ENCODE results near the gene ULK3.

The ULK3 gene

DNA sequence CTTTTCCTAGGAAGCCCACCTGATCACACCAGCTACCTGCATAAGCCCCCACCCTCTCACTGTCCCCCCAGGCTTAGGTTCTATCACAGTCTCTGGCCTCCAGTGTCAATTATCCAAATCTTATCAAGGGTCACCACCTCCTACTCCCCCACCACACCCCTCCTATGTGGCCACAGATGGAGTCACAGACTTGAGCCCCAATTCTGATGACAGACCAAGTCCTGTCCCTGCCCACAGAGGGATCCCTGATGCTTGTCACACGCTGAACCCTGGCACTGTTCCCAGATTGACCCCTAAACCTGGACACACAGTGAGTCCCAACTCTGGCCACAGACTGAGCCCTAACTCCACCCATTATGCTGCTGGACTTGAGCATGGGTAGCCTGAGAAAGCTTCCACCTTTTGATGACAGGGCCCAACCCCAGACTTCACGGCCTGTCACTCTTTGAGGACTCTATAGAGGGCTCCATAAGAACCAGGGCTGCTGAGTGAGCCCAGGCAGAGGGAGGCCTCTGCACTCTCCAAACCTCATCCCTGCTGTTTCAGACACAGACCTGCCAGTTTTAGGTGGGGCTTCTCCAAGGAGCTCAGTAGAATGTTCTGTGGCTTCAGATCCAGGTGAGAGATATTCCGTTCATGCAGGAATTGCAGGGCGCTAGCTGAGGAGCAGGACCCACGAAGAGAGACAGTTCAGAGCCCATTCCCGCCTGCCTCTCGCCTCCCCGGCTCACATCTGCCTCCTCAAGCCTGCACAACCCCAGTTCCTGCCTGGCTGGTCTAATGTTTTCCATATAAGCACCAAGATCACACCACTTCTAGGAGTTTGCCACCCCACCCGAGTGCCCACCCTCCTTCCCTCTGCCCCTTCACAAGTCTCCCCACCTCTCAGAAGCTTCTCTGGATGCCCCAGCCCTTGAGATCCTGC lies 1.8 kb downstream of the ULK3 start:
- no peak for TF ChIP-seq ZNF274 (IDR thresholded peaks at IDR 0.05; ENCODE audit: low read depth, low read length)
- no peak overlapping the region for H3K4me3 ChIP-seq (ENCODE audit: low read length)

DNA sequence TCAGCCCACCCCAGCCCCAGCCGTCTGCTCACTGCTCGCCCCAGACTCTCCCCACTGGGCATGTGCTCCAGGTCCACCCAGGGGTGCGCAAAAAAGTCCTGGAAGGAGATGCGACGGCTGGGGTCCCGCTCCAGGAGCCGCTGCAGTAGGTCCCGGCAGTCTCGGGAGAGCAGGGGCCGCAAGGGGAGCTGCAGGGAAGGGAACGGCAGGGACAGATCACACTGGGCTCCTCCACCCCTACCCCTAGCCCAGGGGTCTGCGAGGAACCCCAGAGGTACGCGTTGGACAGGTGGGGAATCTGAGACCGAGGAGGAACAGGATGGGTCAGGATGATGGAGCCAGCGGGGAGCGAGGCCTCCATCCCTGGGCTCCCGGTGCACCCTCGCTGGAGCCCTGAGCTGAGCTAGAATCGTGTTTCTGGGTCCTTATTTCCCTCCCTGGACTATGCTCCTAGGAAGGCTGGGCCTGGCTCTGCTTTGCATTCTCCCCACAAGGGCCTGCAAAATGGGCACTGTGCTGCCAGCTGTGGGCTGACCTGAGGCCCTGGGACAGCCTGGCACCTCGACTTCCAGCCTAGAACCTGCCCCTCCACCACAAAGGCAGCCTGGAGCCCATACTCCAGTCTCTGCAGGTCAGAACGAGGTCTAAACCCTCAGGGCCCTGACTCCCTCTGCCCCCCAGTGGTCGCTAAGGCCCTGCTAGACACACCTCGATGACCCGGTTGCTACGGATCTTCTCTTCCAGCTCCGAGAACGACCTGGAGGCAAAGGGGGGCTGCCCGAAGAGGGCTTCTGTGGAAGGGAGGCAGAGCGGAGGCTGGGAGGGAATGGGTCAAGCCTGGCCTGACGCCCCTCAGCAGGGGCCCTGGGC lies 3.2 kb downstream of the ULK3 start:
- TF ChIP-seq ZNF274 (IDR thresholded peaks at IDR 0.05; ENCODE audit: low read depth, low read length) = no peak
- H3K4me3 ChIP-seq (ENCODE audit: low read length) = no peak overlapping the region

DNA sequence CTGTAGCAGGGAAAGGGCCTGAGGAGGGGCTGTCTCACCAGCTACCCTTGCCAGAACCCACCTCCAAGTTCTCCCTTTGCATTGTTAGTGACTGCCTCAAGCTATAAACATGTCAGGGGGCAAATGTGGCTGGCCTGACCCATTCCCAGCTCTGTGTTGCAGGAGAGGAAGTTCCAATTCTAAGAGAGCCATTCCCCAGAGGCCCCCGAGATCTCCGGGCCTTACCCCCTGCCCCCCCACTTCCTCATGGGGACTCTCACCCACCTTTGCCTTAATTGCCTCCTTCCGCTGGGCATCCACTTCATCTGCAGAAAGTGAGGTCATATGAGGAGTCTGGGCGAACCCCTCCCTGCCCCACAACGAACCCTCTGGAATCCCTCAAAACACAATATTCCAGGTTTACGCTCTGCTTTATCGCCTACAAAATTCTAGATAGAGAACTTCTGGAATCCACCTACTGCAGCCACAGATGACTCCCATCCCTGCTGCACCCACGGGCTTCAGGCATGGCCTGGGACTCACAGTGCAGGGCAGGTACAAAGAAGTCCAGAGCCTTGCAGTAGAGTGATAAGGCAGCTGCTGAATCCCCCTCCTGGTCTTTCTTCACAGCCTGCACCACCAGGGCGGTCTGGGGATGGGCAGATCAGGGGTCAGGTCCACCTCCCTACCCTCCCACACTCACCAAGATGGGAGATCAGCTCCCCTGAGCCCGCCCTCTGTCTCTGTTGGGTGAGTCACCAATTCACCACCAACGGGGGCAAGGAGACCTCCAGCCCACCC lies 4.0 kb downstream of the ULK3 start:
- TF ChIP-seq ZNF274 (IDR thresholded peaks at IDR 0.05; ENCODE audit: low read depth, low read length) = no peak
- no peak overlapping the region for H3K4me3 ChIP-seq (ENCODE audit: low read length)

DNA sequence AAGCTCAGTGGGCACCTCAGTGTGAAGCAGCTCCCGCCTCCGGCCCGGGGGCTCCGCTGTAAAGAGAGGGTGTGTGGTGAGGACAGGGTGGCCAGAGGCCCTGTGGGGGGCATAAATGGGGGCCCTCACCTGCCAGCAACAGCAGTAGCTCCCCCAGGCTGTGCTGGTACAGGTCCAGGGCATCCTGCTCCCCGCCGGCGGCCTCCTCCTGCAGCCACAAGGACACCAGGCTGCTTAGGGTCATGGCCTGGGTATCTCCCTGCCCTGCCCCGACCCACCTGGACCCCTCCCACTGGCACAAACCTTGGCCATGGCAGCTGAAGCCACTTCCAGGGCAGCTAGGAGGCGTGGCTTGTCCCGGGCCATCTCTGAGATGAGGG lies 4.8 kb downstream of the ULK3 start:
- TF ChIP-seq ZNF274 (IDR thresholded peaks at IDR 0.05; ENCODE audit: low read depth, low read length) = no peak
- no peak overlapping the region for H3K4me3 ChIP-seq (ENCODE audit: low read length)

DNA sequence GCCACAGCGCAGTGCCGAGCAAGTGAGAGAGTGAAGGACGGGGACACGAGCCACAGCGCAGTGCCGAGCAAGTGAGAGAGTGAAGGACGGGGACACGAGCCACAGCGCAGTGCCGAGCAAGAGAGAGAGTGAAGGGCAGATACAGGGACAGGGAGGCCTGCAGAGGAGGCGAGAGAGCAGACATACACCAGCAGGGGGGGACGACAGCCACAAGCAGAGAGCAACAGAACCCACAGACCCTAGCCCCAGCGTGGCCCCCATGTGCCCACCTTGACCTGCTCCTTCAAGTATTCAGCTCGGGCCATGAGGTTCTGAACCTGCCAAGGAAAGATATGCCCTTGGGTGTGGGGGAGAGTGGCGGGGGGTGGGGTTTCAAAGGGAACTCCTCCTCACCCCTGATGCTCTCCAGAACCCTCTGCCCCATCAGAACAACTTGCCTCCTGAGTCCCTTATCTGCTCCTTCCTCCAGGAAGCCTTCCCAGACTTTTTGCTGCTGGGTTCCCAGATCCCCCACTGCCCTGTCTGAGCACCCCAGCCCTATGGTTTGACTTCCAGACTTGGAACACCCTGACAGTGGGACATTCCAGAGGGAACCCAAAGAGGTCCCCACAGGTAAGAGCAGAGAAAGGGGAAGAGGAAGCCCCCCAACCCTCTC lies 5.3 kb downstream of the ULK3 start:
- no peak for TF ChIP-seq ZNF274 (IDR thresholded peaks at IDR 0.05; ENCODE audit: low read depth, low read length)
- H3K4me3 ChIP-seq (ENCODE audit: low read length) = no peak overlapping the region

DNA sequence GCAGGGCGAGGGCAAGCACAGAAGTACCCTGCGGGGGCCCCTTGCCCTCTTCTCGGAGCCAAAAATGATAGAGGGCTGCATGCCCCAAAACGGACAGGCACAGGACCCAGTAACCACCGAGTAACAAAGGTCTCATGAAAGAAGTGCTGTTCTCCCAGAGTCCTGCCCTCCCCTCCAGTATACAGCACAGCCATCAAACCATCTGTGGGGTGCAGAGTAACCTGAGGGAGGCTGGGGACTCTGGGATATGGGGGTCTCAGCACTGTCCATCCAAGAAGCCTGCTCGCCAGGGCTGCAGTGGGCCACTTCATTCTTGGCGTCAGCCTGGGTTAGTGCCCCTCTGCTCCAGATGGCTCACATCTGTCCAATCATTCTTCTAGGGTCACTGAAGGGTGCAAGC lies 6.1 kb downstream of the ULK3 start:
- no peak overlapping the region for H3K4me3 ChIP-seq (ENCODE audit: low read length)
- TF ChIP-seq ZNF274 (IDR thresholded peaks at IDR 0.05; ENCODE audit: low read depth, low read length) = no peak

DNA sequence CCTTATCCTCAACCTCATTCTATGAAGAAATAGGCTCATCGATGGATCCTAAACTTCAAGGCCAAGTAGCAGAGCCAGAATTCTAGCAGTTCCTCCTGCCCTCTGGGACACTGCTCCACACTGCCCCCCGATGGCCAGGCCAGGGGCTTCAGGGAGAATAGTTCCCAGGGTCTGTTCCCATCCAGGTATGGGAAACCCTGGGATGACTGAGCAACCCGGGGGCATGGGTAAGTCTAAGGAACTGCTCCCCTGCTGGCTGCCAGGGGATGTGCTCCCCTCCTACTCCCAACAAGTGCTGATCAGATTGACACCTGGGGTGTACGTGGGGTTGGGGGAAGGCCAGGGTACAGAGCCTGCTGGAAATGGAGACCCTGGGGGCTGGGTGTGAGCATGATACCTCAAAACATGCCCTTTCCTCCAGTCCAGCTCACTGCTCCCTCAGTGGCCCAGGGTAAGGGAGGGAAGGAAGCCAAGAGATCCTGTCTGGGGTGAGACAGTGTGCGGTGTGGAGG lies 7.6 kb downstream of the ULK3 start:
- no peak for TF ChIP-seq ZNF274 (IDR thresholded peaks at IDR 0.05; ENCODE audit: low read depth, low read length)
- no peak overlapping the region for H3K4me3 ChIP-seq (ENCODE audit: low read length)

DNA sequence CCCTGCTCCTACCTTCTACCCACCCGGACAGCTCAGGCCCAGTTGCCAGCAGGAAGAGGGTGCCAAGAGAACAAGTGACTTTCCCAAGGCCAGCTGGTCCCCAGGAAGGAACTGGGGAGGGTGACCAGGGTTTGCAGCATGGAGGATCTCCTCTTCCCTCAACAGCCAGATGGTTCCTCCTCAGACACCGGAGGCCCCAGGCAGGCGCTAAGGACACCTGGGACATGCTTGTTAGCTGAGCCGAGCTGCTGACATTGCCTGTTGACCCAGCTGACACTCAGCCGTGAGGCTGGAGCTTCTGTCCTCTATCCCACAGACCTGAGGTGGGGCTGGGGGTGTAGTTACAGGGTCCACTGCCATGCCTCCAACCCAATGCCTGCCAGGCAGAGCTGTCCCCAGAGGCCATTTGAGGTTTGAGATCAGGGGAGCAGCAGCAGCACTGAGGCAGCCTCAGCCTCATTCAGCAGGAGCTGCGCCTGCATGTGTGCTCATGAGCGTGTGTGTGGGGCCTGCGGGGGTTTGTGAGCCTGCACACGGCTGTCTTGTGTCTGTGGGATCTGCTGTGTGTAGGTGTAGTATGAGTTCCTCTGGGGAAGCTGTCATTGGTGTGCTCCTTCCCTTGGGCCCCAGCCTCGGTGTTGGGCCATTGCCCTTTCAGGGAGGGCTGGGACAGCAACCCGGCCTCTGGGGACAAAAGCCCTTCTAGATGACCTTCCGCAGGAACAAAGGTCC lies 9.4 kb downstream of the ULK3 start:
- H3K4me3 ChIP-seq (ENCODE audit: low read length) = no peak overlapping the region
- no peak for TF ChIP-seq ZNF274 (IDR thresholded peaks at IDR 0.05; ENCODE audit: low read depth, low read length)

DNA sequence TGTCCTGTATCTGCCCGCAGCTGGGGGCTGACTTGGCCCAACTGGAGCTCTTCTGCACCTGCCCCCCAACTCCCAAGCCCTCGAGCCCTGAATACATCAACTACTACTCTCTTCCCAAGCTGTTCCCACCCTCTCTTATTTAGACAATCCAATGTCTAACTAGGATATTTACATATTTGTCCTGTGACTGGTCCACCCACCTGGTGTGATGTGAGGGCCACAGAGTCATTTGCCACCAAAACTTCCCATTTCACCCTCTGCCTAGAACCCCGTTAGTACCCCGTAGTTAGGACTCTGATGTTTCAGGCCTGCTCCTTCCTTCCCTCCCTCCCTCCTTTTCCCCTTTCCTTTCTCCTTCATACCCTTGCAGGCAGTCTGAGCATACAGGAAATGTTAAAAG lies 10.1 kb downstream of the ULK3 start:
- TF ChIP-seq ZNF274 (IDR thresholded peaks at IDR 0.05; ENCODE audit: low read depth, low read length) = no peak
- H3K4me3 ChIP-seq (ENCODE audit: low read length) = no peak overlapping the region

DNA sequence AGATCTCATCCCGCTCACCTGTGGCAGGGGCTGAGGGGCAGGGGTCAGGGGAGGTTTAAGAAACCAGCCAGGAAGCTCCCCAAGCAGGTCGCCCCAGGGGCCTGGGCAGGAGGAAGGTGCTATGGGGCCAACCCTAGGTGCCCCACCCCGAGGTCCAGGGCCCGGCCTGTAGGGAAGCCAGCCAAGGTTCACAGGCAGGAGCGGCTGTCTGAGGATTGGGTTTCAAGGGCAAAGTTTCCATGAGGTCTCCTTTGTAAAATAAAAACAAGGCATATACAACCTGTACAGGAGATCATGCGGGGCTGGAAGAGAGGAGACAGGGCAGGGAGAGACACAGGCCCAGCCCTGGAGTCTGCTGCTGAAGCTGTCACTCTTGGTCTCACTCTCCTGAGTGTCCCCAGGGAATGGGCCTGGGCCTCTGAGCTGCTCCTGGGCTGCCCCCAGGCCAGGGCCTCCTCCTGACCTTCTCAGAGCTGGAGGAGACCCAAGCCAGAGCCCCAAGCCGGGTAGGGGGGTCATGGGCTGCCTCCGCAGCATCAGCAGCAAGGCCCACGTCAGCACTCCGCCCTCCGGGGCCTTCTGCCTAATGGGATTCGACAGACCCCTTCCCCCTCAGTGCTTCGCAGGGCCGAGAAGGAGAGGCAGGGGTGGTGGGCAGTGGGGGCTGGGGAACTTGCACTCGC lies 11.0 kb downstream of the ULK3 start:
- no peak for TF ChIP-seq ZNF274 (IDR thresholded peaks at IDR 0.05; ENCODE audit: low read depth, low read length)
- H3K4me3 ChIP-seq (ENCODE audit: low read length) = no peak overlapping the region

DNA sequence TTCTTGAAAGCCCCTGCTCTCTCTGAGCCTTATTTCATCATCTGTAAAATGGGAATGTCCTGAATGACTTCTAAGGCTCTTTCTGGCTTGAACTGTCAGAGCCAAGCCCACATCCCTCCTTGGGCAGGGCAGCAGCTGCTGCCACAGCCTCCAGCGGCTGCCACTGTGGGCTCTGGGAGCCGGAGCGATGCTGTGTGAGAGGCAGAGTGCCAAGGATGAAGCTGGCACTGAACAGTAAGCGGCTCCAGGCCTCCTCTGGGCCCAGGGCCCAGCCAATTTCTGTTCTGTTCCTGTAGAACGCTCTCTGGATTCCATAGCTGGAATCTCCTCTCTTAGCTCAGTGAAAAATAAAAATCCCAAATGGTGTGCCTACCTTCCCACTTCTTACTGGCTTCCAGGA lies 12.1 kb downstream of the ULK3 start:
- no peak overlapping the region for H3K4me3 ChIP-seq (ENCODE audit: low read length)
- no peak for TF ChIP-seq ZNF274 (IDR thresholded peaks at IDR 0.05; ENCODE audit: low read depth, low read length)

DNA sequence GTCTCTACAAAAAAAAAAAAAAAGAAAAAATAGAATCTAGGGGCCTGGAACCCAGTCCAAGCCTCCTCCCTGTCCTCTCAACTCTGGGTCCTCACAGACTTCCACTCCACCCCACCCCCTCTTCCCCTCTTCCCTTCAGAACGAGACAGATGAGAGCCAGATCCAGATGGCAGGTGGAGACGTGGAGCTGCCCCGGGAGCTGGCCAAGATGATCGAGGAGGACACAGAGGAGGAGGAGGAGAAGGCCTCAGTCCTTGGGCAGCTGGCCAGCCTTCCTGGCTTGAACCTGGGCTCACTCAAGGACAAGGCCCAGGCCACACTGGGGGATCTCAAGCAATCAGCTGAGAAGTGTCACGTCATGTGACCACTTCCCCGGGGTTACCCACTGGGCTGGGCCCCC lies 13.0 kb downstream of the ULK3 start:
- H3K4me3 ChIP-seq (ENCODE audit: low read length) = no peak overlapping the region
- no peak for TF ChIP-seq ZNF274 (IDR thresholded peaks at IDR 0.05; ENCODE audit: low read depth, low read length)
